ENCODE data around the gene DKK1. TPM values are rescaled to one million over a fixed set of nuclear protein-coding genes. Genes with fewer than 3 reads are reported as not detected.

Gene DKK1
- total and polyA plus RNA-seq, 2 of the 13 experiments (the other 11 are each of a cell fraction or from before 2014, with no cell fraction given): 123 to 262 TPM

DNA sequence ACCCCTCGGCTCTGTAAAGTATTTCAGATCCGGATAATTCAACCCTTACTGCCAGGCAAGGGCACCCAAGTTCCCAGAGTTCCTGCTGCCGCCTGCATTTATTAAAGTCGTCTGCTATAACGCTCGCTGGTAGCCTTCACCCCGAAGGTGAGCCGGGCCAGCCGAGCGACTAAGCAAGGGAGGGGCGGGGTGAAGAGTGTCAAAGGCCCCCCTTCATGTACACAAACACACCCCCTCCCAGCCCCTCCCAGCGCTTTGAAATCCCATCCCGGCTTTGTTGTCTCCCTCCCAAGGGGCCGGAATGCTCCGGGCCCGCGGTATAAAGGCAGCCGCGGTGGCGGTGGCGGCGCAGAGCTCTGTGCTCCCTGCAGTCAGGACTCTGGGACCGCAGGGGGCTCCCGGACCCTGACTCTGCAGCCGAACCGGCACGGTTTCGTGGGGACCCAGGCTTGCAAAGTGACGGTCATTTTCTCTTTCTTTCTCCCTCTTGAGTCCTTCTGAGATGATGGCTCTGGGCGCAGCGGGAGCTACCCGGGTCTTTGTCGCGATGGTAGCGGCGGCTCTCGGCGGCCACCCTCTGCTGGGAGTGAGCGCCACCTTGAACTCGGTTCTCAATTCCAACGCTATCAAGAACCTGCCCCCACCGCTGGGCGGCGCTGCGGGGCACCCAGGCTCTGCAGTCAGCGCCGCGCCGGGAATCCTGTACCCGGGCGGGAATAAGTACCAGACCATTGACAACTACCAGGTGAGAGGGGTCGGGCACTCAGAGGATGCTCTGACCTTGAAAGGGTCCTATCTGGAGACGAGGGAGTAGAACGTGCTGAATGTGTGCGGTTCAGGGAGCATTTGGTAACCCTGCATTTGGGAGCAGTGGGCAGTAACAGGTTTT, at the start of gene DKK1 (continued):
- TF ChIP-seq, protein P1, sequence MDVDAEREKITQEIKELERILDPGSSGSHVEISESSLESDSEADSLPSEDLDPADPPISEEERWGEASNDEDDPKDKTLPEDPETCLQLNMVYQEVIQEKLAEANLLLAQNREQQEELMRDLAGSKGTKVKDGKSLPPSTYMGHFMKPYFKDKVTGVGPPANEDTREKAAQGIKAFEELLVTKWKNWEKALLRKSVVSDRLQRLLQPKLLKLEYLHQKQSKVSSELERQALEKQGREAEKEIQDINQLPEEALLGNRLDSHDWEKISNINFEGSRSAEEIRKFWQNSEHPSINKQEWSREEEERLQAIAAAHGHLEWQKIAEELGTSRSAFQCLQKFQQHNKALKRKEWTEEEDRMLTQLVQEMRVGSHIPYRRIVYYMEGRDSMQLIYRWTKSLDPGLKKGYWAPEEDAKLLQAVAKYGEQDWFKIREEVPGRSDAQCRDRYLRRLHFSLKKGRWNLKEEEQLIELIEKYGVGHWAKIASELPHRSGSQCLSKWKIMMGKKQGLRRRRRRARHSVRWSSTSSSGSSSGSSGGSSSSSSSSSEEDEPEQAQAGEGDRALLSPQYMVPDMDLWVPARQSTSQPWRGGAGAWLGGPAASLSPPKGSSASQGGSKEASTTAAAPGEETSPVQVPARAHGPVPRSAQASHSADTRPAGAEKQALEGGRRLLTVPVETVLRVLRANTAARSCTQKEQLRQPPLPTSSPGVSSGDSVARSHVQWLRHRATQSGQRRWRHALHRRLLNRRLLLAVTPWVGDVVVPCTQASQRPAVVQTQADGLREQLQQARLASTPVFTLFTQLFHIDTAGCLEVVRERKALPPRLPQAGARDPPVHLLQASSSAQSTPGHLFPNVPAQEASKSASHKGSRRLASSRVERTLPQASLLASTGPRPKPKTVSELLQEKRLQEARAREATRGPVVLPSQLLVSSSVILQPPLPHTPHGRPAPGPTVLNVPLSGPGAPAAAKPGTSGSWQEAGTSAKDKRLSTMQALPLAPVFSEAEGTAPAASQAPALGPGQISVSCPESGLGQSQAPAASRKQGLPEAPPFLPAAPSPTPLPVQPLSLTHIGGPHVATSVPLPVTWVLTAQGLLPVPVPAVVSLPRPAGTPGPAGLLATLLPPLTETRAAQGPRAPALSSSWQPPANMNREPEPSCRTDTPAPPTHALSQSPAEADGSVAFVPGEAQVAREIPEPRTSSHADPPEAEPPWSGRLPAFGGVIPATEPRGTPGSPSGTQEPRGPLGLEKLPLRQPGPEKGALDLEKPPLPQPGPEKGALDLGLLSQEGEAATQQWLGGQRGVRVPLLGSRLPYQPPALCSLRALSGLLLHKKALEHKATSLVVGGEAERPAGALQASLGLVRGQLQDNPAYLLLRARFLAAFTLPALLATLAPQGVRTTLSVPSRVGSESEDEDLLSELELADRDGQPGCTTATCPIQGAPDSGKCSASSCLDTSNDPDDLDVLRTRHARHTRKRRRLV (CRISPR knock-in tag; IDR thresholded peaks at IDR 0.05): no peak
- no peak for TF ChIP-seq ZFYVE20 (CRISPR knock-in tag; IDR thresholded peaks at IDR 0.05; ENCODE audit: borderline replicate concordance, low read depth)
- 0 out of 2 replicates have a peak, but pooled peaks have one; percentile 48 for TF ChIP-seq NR2C2 (CRISPR knock-in tag; IDR thresholded peaks at IDR 0.05; ENCODE audit: borderline replicate concordance)
- TF ChIP-seq, protein P2, sequence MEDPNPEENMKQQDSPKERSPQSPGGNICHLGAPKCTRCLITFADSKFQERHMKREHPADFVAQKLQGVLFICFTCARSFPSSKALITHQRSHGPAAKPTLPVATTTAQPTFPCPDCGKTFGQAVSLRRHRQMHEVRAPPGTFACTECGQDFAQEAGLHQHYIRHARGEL (CRISPR knock-in tag; IDR thresholded peaks at IDR 0.05): no peak
- TF ChIP-seq, protein P3, sequence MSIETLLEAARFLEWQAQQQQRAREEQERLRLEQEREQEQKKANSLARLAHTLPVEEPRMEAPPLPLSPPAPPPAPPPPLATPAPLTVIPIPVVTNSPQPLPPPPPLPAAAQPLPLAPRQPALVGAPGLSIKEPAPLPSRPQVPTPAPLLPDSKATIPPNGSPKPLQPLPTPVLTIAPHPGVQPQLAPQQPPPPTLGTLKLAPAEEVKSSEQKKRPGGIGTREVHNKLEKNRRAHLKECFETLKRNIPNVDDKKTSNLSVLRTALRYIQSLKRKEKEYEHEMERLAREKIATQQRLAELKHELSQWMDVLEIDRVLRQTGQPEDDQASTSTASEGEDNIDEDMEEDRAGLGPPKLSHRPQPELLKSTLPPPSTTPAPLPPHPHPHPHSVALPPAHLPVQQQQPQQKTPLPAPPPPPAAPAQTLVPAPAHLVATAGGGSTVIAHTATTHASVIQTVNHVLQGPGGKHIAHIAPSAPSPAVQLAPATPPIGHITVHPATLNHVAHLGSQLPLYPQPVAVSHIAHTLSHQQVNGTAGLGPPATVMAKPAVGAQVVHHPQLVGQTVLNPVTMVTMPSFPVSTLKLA (IDR thresholded peaks at IDR 0.05): no peak
- TF ChIP-seq, protein P4, sequence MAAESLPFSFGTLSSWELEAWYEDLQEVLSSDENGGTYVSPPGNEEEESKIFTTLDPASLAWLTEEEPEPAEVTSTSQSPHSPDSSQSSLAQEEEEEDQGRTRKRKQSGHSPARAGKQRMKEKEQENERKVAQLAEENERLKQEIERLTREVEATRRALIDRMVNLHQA (CRISPR knock-in tag; IDR thresholded peaks at IDR 0.05): no peak
- TF ChIP-seq ZBTB21 (CRISPR knock-in tag; IDR thresholded peaks at IDR 0.05): no peak
- TF ChIP-seq HOXA3 (CRISPR knock-in tag; IDR thresholded peaks at IDR 0.05): peak; percentile 12
- TF ChIP-seq ZMYM3 (CRISPR knock-in tag; IDR thresholded peaks at IDR 0.05): peak; percentile 49
- peak; percentile 78; the same call in 1 of the 2 replicates for TF ChIP-seq ZNF546 (CRISPR knock-in tag; conservative IDR thresholded peaks at IDR 0.05)
- no peak for TF ChIP-seq ZNF878 (CRISPR knock-in tag; IDR thresholded peaks at IDR 0.05)
- TF ChIP-seq, protein P5, sequence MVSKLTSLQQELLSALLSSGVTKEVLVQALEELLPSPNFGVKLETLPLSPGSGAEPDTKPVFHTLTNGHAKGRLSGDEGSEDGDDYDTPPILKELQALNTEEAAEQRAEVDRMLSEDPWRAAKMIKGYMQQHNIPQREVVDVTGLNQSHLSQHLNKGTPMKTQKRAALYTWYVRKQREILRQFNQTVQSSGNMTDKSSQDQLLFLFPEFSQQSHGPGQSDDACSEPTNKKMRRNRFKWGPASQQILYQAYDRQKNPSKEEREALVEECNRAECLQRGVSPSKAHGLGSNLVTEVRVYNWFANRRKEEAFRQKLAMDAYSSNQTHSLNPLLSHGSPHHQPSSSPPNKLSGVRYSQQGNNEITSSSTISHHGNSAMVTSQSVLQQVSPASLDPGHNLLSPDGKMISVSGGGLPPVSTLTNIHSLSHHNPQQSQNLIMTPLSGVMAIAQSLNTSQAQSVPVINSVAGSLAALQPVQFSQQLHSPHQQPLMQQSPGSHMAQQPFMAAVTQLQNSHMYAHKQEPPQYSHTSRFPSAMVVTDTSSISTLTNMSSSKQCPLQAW (CRISPR knock-in tag; IDR thresholded peaks at IDR 0.05): peak; percentile 47; the same call in 1 of the 2 replicates
- TF ChIP-seq, protein P6, sequence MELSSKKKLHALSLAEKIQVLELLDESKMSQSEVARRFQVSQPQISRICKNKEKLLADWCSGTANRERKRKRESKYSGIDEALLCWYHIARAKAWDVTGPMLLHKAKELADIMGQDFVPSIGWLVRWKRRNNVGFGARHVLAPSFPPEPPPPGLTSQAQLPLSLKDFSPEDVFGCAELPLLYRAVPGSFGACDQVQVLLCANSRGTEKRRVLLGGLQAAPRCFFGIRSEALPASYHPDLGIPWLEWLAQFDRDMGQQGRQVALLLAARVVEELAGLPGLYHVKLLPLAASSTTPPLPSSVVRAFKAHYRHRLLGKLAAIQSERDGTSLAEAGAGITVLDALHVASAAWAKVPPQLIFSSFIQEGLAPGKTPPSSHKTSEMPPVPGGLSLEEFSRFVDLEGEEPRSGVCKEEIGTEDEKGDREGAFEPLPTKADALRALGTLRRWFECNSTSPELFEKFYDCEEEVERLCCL (CRISPR knock-in tag; IDR thresholded peaks at IDR 0.05; ENCODE audit: borderline replicate concordance): no peak
- TF ChIP-seq ZNF136 (CRISPR knock-in tag; IDR thresholded peaks at IDR 0.05; ENCODE audit: low read depth): no peak
- no peak for TF ChIP-seq THYN1 (CRISPR knock-in tag; IDR thresholded peaks at IDR 0.05; ENCODE audit: borderline replicate concordance, low read depth)
- TF ChIP-seq, protein P7, sequence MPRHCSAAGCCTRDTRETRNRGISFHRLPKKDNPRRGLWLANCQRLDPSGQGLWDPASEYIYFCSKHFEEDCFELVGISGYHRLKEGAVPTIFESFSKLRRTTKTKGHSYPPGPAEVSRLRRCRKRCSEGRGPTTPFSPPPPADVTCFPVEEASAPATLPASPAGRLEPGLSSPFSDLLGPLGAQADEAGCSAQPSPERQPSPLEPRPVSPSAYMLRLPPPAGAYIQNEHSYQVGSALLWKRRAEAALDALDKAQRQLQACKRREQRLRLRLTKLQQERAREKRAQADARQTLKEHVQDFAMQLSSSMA (CRISPR knock-in tag; IDR thresholded peaks at IDR 0.05): 0 out of 2 replicates have a peak, but pooled peaks have one; percentile 27

Measured in HepG2 (cell line).